H1 (cell line): ENCODE measurements around the gene MYO3A. TPM values are rescaled to one million over a fixed set of nuclear protein-coding genes. Genes with fewer than 3 reads are reported as not detected.

ENCODE experiments used
- CTCF ChIA-PET: fragments of 300-600 bp; sonication (Branson Sonifier 250); formaldehyde crosslinking; loops from one replicate; lab custom pipeline; 2021; ENCODE audit not compliant: partially characterized antibody; lab: Charles Lee
- POLR2A ChIA-PET: fragments of 300-600 bp; sonication (Branson Sonifier 250); formaldehyde crosslinking; loops from one replicate; lab custom pipeline; 2021; ENCODE audit warnings: inconsistent platforms; ENCODE audit not compliant: partially characterized antibody; lab: Charles Lee
- DNase-seq, 2 experiments: peaks; one replicate each; pipeline versions ENCODE4 v3.0.0 to v3.0.0-alpha.2; 2010 to 2022; ENCODE audit warnings: low spot score in 2 of 2, low read depth in 1 of 2, mixed read lengths in 1 of 2
- FAIRE-seq: peaks from 2 replicates; lab custom pipeline; 2011; peaks lifted over from hg19 to GRCh38; lab: Jason Lieb, UNC
- H2AFZ ChIP-seq: 2 replicates; pipeline ENCODE4 v1.8.1; 2012; ENCODE audit warnings: low read length, inconsistent platforms
- H2AK5ac ChIP-seq: 2 replicates; pipeline ENCODE4 v1.6.1; 2013; ENCODE audit warnings: low read depth, low read length
- H2BK120ac ChIP-seq: replicated peaks from 2 replicates; pipeline ENCODE3; 2013; ENCODE audit warnings: low read depth, low read length, inconsistent platforms
- H2BK12ac ChIP-seq: 2 replicates; pipeline ENCODE4 v1.6.1; 2013; ENCODE audit warnings: low read depth, low read length
- H2BK15ac ChIP-seq: 2 replicates; pipeline ENCODE4 v1.6.1; 2013; ENCODE audit warnings: low read length
- H2BK20ac ChIP-seq: 2 replicates; pipeline ENCODE4 v1.6.1; 2013; ENCODE audit warnings: low read length
- H2BK5ac ChIP-seq: 2 replicates; pipeline ENCODE4 v1.6.1; 2013; ENCODE audit warnings: low read depth, low read length
- H3K14ac ChIP-seq: 2 replicates; pipeline ENCODE4 v1.6.1; 2013; ENCODE audit warnings: inconsistent platforms; ENCODE audit not compliant: insufficient read length
- H3K18ac ChIP-seq: 2 replicates; pipeline ENCODE4 v1.6.1; 2013; ENCODE audit warnings: low read length; ENCODE audit errors: extremely low read depth
- H3K23ac ChIP-seq: 2 replicates; pipeline ENCODE4 v1.6.1; 2013; ENCODE audit warnings: inconsistent platforms; ENCODE audit not compliant: insufficient read length
- H3K23me2 ChIP-seq: 2 replicates; pipeline ENCODE4 v1.6.1; 2013; ENCODE audit warnings: low read depth, low read length
- H3K27ac ChIP-seq: 2 replicates; pipeline ENCODE4 v1.6.1; 2011; ENCODE audit warnings: low read depth, low read length, inconsistent platforms
- H3K27me3 ChIP-seq, 4 experiments: replicated peaks in 1 of 4; 1 replicate in 1 of 4; 2 replicates in 3 of 4; pipeline versions ENCODE4 v1.6.1 to v1.8.1; 2011 to 2013; ENCODE audit warnings: low read length in 3 of 4, mild to moderate bottlenecking in 3 of 4, inconsistent platforms in 2 of 4, mixed read lengths in 2 of 4, moderate library complexity in 1 of 4; ENCODE audit not compliant: control insufficient read depth in 3 of 4, insufficient read depth in 3 of 4; ENCODE audit errors: extremely low read depth in 1 of 4
- H3K36me3 ChIP-seq, 4 experiments: 2 replicates each; pipeline versions ENCODE4 v1.6.1 to v1.8.1; 2011 to 2013; ENCODE audit warnings: mild to moderate bottlenecking in 4 of 4, low read length in 3 of 4, moderate library complexity in 2 of 4, control low read depth in 1 of 4, inconsistent platforms in 1 of 4; ENCODE audit not compliant: insufficient read depth in 4 of 4, control insufficient read depth in 2 of 4
- H3K4ac ChIP-seq: replicated peaks from 2 replicates; pipeline ENCODE3; 2013; ENCODE audit warnings: low read length, low read depth, mixed read lengths, inconsistent platforms; ENCODE audit not compliant: insufficient read length
- H3K4me1 ChIP-seq, 4 experiments: replicated peaks in 1 of 4; 1 replicate in 1 of 4; 2 replicates in 3 of 4; pipeline versions ENCODE4 v1.6.1 to v1.8.1; 2011 to 2013; ENCODE audit warnings: low read length in 3 of 4, inconsistent platforms in 2 of 4, mixed read lengths in 1 of 4; ENCODE audit not compliant: insufficient read depth in 4 of 4, control insufficient read depth in 3 of 4
- H3K4me2 ChIP-seq, 2 experiments: 2 replicates each; pipeline versions ENCODE4 v1.6.1 to v1.8.1; 2011 to 2013; ENCODE audit warnings: low read depth in 2 of 2, low read length in 2 of 2, control low read depth in 1 of 2, inconsistent platforms in 1 of 2, mild to moderate bottlenecking in 1 of 2; ENCODE audit not compliant: insufficient read depth in 1 of 2
- H3K4me3 ChIP-seq, 4 experiments: fragments of 200-600, 300-600 bp in 1 of 4; sonication (generic), shearing (Covaris generic), sonication (Bioruptor Twin) in 1 of 4; 2 replicates each; pipeline versions ENCODE4 v1.5.1 to v1.8.1; 2011 to 2016; ENCODE audit warnings: low read length in 4 of 4, low read depth in 3 of 4, control low read depth in 2 of 4, inconsistent platforms in 2 of 4, mild to moderate bottlenecking in 2 of 4, mixed read lengths in 1 of 4, moderate library complexity in 1 of 4; ENCODE audit not compliant: insufficient read depth in 2 of 4; ENCODE audit errors: extremely low read depth in 1 of 4
- H3K56ac ChIP-seq: replicated peaks from 2 replicates; pipeline ENCODE3; 2013; ENCODE audit warnings: low read depth, mild to moderate bottlenecking, mixed read lengths, low read length, inconsistent platforms; ENCODE audit not compliant: insufficient read length
- H3K79me1 ChIP-seq: 2 replicates; pipeline ENCODE4 v1.6.1; 2013; ENCODE audit warnings: low read depth, low read length, control low read depth
- H3K79me2 ChIP-seq, 2 experiments: 2 replicates each; pipeline versions ENCODE4 v1.6.1 to v1.8.1; 2012 to 2013; ENCODE audit warnings: low read length in 2 of 2, mild to moderate bottlenecking in 2 of 2, inconsistent platforms in 1 of 2; ENCODE audit not compliant: insufficient read depth in 2 of 2, control insufficient read depth in 1 of 2
- H3K9ac ChIP-seq, 4 experiments: replicated peaks in 1 of 4; 1 replicate in 1 of 4; 2 replicates in 3 of 4; pipeline versions ENCODE4 v1.6.1 to v1.8.1; 2011 to 2013; ENCODE audit warnings: low read depth in 3 of 4, low read length in 3 of 4, control low read depth in 2 of 4, mild to moderate bottlenecking in 2 of 4, moderate library complexity in 2 of 4, inconsistent platforms in 1 of 4; ENCODE audit errors: extremely low read depth in 1 of 4
- H3K9me3 ChIP-seq, 2 experiments: 2 replicates each; pipeline versions ENCODE4 v1.6.1 to v1.8.1; 2012 to 2013; ENCODE audit warnings: mild to moderate bottlenecking in 2 of 2, moderate library complexity in 2 of 2, control low read depth in 1 of 2, inconsistent platforms in 1 of 2, low read depth in 1 of 2, low read length in 1 of 2, mixed read lengths in 1 of 2; ENCODE audit not compliant: insufficient read depth in 2 of 2
- H4K20me1 ChIP-seq, 2 experiments: replicated peaks in 1 of 2; 2 replicates each; pipeline versions ENCODE3 to v1.8.1; 2011 to 2013; ENCODE audit warnings: inconsistent platforms in 2 of 2, low read length in 2 of 2, mild to moderate bottlenecking in 1 of 2; ENCODE audit not compliant: insufficient read depth in 2 of 2, control insufficient read depth in 1 of 2
- H4K5ac ChIP-seq: 2 replicates; pipeline ENCODE4 v1.6.1; 2013; ENCODE audit warnings: low read length, low read depth, mixed read lengths, inconsistent platforms; ENCODE audit not compliant: insufficient read length
- H4K8ac ChIP-seq: 2 replicates; pipeline ENCODE4 v1.8.0; 2013; ENCODE audit warnings: mild to moderate bottlenecking, moderate library complexity, low read length, inconsistent platforms; ENCODE audit not compliant: insufficient read depth; ENCODE audit errors: extremely low read depth
- H4K91ac ChIP-seq: replicated peaks from 2 replicates; pipeline ENCODE3; 2013; ENCODE audit warnings: low read length, mixed read lengths, inconsistent platforms; ENCODE audit not compliant: insufficient read length
- BACH1 ChIP-seq: IDR thresholded peaks from 2 replicates; pipeline ENCODE4 v1.6.1; 2012; ENCODE audit warnings: low read length, improper control_type of control experiment
- BCL11A ChIP-seq, 2 experiments: IDR thresholded peaks; one replicate each; pipeline ENCODE4 v1.6.1; 2011; ENCODE audit warnings: low read depth in 2 of 2, low read length in 2 of 2, mild to moderate bottlenecking in 2 of 2
- CBX5 ChIP-seq: fragments of 300-800, 300-1000 bp; sonication (generic); IDR thresholded peaks from 2 replicates; pipeline ENCODE4 v1.7.1; 2016; ENCODE audit warnings: antibody characterized with exemption, low read length, low read depth
- CHD2 ChIP-seq: IDR thresholded peaks from 2 replicates; pipeline ENCODE4 v1.6.1; 2012; ENCODE audit warnings: low read length, improper control_type of control experiment
- CTCF ChIP-seq, 3 experiments: IDR thresholded peaks; 1 replicate in 2 of 3; 2 replicates in 1 of 3; pipeline versions ENCODE4 v1.5.1 to v1.6.1; 2011; ENCODE audit warnings: low read length in 3 of 3, mild to moderate bottlenecking in 3 of 3, inconsistent platforms in 2 of 3, low read depth in 1 of 3, moderate library complexity in 1 of 3; ENCODE audit not compliant: insufficient read depth in 1 of 3; ENCODE audit errors: control extremely low read depth in 1 of 3
- FOSL1 ChIP-seq: IDR thresholded peaks from 2 replicates; pipeline ENCODE4 v1.6.1; 2011; ENCODE audit warnings: mild to moderate bottlenecking, low read depth, low read length, moderate library complexity; ENCODE audit not compliant: insufficient read depth
- MAFK ChIP-seq: IDR thresholded peaks from 2 replicates; pipeline ENCODE4 v1.6.1; 2012; ENCODE audit warnings: low read depth, mild to moderate bottlenecking, improper control_type of control experiment, low read length
- MAX ChIP-seq: IDR thresholded peaks from 2 replicates; pipeline ENCODE4 v1.6.1; 2012; ENCODE audit warnings: inconsistent platforms
- RNF2 ChIP-seq: fragments of 200-900, 300-1000 bp; sonication (generic); IDR thresholded peaks from 2 replicates; pipeline ENCODE4 v1.7.1; 2016; ENCODE audit warnings: borderline replicate concordance, low read depth, mild to moderate bottlenecking, antibody characterized with exemption, low read length; ENCODE audit not compliant: poor library complexity, severe bottlenecking; ENCODE audit errors: missing control alignments
- SUZ12 ChIP-seq: fragments of 200-600 bp; sonication (generic); IDR thresholded peaks from 2 replicates; pipeline ENCODE4 v1.6.1; 2012; ENCODE audit warnings: mild to moderate bottlenecking, inconsistent platforms, low read length, moderate library complexity, mixed read lengths
- TCF12 ChIP-seq: IDR thresholded peaks from 2 replicates; pipeline ENCODE4 v1.6.1; 2011; ENCODE audit warnings: low read depth, mild to moderate bottlenecking, low read length
- WGBS, 2 experiments: shearing (Covaris generic) in 1 of 2; methylation state at CpG; one replicate each; pipeline versions ENCODE4 v1.1.6 to v1.1.7; 2013 to 2015; ENCODE audit warnings: low lambda C conversion rate in 2 of 2, mixed read lengths in 2 of 2, inconsistent platforms in 1 of 2, low coverage in 1 of 2, missing lambda C conversion rate in 1 of 2; ENCODE audit not compliant: insufficient replicate concordance in 2 of 2, insufficient coverage in 1 of 2, insufficient read length in 1 of 2; ENCODE audit errors: extremely low coverage in 1 of 2, missing lambda C conversion rate in 1 of 2; 5-methylcytosine and 5-hydroxymethylcytosine counted together
- polyA plus RNA-seq, 7 experiments: library from polyadenylated mRNA; depleted of rRNA in 3 of 7; stranded (reverse) in 5 of 7; unstranded in 2 of 7; fragments of >200 nt in 5 of 7; fragments of 200-250 nt in 2 of 7; gene quantifications; 1 replicate in 5 of 7; 2 replicates in 1 of 7; 4 replicates in 1 of 7; pipeline versions ENCODE4 v1.2.1 to v1.2.3, GENCODE V29; 2011 to 2013; ENCODE audit warnings: missing spikeins in 2 of 7, mixed read lengths in 2 of 7
- total RNA-seq: library from RNA; stranded (reverse); fragmentation: NEBNext Ultra II Directional; extraction: Animal tissue kit (Norgen Biotek cat#: 25700); gene quantifications from 2 replicates; pipeline ENCODE4 v1.2.1, GENCODE V29; 2021

Gene MYO3A
- total and polyA plus RNA-seq, 2 of the 8 experiments (the other 6 are each of a cell fraction or from before 2014, with no cell fraction given) = 3.9 to 5.3 TPM

- Histone ChIP-seq H3K18ac (no peak overlapping the region), H2BK15ac (no peak overlapping the region), H3K23ac (no peak overlapping the region), H3K79me1 (no peaks in the 10 kb centered on the region), H2BK5ac (no peak overlapping the region), H3K9me3 (no peaks in the 10 kb centered on the region), H3K14ac (no peak overlapping the region), H2AFZ (no peak overlapping the region), H2BK120ac (no peak overlapping the region), H3K9ac (no peak overlapping the region), H3K4ac (no peak overlapping the region), H4K8ac (no peak overlapping the region), H3K4me2 (no peak overlapping the region), H3K27me3 (no peaks in the 10 kb centered on the region), H4K91ac (no peak overlapping the region), H3K23me2 (no peaks in the 10 kb centered on the region), H4K5ac (no peak overlapping the region), H3K56ac (no peak overlapping the region), H3K4me1 (0 out of 7 replicates have a peak, but pooled peaks cover 0 to 2% (median 0%) of the 10 kb centered on the region in 4 experiments), H3K36me3 (no peaks in the 10 kb centered on the region), H3K79me2 (no peaks in the 10 kb centered on the region), H3K27ac (no peak overlapping the region), H2BK20ac (no peak overlapping the region), H2AK5ac (no peak overlapping the region), H3K4me3 (no peak overlapping the region), H4K20me1 (peaks cover 0 to 2% of the 10 kb centered on the region in 2 experiments), H2BK12ac (no peak overlapping the region)
- CTCF ChIA-PET = interaction anchor here (1.0 to 1.3 kb wide), 2 partner anchors 191 to 265 kb away, joined by 3 to 4 read pairs; no protein-coding TSS in a partner anchor
- DNase-seq (no peak), FAIRE-seq (no peak)
- 90% methylated on average over 2 of the region's 2 CpGs; no CpG with 5 or more reads in 1 of the 2 experiments for WGBS, 2 experiments
- POLR2A ChIA-PET = no interaction called here
- TF ChIP-seq MAX (no peak), CBX5 (no peak), CHD2 (no peak), MAFK (no peak), RNF2 (no peak), CTCF (IDR thresholded peaks at IDR 0.05; ENCODE audit: control extremely low read depth in 1 of 3, insufficient read depth in 1 of 3, low read depth in 1 of 3, low read length in 3 of 3) (no peak), SUZ12 (no peak), FOSL1 (no peak), BACH1 (no peak), TCF12 (no peak), BCL11A (IDR thresholded peaks at IDR 0.05; ENCODE audit: low read depth in 2 of 2, low read length in 2 of 2) (no peak)
These were observed 32.8 kb downstream of the MYO3A start for GRCh38 chr10:25966844-25967243.
